GM10847 (cell line): ENCODE measurements around the gene CSAG2.
"Not testable (repeated sequence)": the region's sequence is repeated elsewhere in the genome, so short reads cannot be mapped to it uniquely, and the experiment has no call there.

Experiments
- POLR2A ChIP-seq: IDR thresholded peaks from 2 replicates; pipeline ENCODE4 v1.6.1; 2011; ENCODE audit not compliant: insufficient read length; ENCODE audit errors: extremely low read depth

Gene CSAG2, protein sequence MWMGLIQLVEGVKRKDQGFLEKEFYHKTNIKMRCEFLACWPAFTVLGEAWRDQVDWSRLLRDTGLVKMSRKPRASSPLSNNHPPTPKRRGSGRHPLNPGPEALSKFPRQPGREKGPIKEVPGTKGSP

DNA sequence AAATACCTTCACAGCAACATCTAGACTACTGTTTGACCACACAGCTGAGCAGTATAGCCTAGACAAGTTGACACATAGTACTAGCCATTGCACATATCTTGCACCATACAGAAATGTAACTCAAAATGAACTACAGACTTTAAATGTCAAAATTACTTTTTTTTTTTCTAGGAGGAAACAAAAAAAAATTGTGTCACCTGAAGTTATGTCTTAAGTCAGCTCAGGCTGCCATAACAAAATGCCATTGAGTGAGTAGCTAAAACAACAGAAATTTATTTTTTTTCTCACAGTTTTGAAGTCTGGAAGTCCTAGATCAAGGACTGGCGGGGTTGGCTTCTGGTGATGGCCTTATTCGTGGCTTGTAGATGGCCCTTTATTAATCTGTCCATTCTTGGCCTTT, at the start of gene CSAG2:
Gene CSAG2, minus strand, starts transcription at position 101 of the 400 bp plus-strand sequence. CDS start 161 bp downstream, outside the sequence.
- TF ChIP-seq POLR2A, result not testable (repeated sequence)

GRCh38 chrX:152753686-152754650, 44.9 kb upstream of the CSAG2 start, which contains the start of gene MAGEA2:
Gene MAGEA2, minus strand, starts transcription at chrX:152753842. Its CDS starts 2,479 bp downstream, at chrX:152751363.
- not testable (repeated sequence) for TF ChIP-seq POLR2A

- TF ChIP-seq POLR2A, result no peak
These were observed 29.5 kb upstream of the CSAG2 start for GRCh38 chrX:152738560-152738959.

- TF ChIP-seq POLR2A, result no peak
These were observed 26.9 kb upstream of the CSAG2 start for GRCh38 chrX:152735860-152736511.

DNA sequence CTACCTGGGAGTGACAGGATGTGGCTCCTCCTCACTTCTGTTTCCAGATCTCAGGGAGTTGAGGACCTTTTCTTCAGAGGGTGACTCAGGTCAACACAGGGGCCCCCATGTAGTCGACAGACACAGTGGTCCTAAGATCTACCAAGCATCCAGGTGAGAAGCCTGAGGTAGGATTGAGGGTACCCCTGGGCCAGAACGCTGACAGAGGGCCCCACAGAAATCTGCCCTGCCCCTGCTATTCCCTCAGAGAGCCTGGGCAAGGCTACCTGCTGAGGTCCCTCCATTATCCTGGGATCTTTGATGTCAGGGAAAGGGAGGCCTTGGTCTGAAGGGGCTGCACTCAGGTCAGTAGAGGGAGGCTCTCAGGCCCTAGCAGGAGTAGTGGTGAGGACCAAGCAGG, 26.0 kb upstream of the CSAG2 start:
- TF ChIP-seq POLR2A, result no peak

GRCh38 chrX:152733261-152733975, 24.3 kb upstream of the CSAG2 start, which contains the start of the genes CSAG1 and MAGEA12:
Gene CSAG1, minus strand, starts transcription at chrX:152733721. Its CDS starts 1,261 bp downstream, at chrX:152732460.
Gene MAGEA12, plus strand, starts transcription at chrX:152733757. Its CDS starts 2,405 bp downstream, at chrX:152736162.
- no peak for TF ChIP-seq POLR2A

DNA sequence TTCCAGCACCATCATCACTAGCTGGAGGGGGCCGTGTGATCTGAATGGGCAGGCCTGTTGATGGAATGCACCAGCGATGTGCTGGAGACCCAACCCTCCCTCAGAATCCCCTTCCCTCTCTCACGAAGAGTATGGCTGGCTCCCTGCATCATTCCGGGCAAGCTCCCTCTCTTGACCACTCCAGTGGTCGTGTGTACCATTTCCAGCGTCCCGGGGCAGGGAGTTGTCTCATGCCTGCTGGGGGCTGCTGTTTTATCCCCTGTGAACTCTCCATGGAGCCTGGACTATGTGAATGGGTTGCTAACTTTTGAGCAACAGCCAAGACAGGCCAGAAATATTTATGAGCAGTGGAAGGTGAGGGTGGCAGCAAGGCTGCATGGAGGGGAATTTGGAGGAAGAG, 16.3 kb upstream of the CSAG2 start:
- no peak for TF ChIP-seq POLR2A

DNA sequence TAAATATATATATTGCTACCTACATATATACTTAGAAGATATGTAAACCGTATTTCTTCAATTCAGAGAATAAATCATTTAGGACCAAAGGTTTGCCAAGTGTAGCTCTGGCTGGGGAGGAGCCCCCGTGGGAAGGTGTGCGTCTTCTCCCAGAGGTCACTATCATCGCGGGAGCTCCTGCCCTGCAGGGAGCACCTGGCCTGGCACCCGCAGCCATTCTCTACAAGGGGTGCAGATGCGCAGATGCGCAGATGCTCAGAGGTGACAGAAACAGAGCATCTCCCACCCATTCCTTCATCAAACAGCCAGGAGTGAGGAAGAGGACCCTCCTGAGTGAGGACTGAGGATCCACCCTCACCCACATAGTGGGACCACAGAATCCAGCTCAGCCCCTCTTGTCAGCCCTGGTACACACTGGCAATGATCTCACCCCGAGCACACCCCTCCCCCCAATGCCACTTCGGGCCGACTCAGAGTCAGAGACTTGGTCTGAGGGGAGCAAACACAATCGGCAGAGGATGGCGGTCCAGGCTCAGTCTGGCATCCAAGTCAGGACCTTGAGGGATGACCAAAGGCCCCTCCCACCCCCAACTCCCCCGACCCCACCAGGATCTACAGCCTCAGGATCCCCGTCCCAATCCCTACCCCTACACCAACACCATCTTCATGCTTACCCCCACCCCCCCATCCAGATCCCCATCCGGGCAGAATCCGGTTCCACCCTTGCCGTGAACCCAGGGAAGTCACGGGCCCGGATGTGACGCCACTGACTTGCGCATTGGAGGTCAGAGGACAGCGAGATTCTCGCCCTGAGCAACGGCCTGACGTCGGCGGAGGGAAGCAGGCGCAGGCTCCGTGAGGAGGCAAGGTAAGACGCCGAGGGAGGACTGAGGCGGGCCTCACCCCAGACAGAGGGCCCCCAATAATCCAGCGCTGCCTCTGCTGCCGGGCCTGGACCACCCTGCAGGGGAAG, 5.0 kb upstream of the CSAG2 start, which contains the start of gene MAGEA2B:
Gene MAGEA2B, plus strand, starts transcription at position 814 of the 973 bp plus-strand sequence. CDS start 2,479 bp downstream, outside the sequence.
- TF ChIP-seq POLR2A, result not testable (repeated sequence)

- not testable (repeated sequence) for TF ChIP-seq POLR2A
These were observed 10.8 kb downstream of the CSAG2 start, which contains the start of gene MAGEA3 for GRCh38 chrX:152697952-152698931. Gene MAGEA3, plus strand, starts transcription at chrX:152698794. Its CDS starts 2,039 bp downstream, at chrX:152700833.

DNA sequence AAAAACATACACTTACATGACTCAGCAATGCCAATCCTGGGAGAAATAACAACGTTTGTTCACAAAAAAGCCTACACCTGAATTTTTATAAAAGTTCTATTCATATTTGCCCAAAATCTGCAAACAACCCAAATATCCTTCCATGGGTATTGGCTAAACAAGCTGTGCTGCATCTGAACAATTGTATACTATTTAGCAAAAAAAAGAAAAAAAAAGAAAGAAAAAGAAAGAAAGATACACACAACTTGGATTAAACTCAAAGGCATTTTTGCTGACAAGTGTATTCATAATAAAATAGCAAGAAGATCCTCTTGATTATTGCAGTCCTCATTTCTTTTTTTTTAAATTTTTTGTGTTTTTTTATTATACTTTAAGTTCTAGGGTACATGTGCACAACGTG, 34.9 kb downstream of the CSAG2 start:
- no peak for TF ChIP-seq POLR2A

DNA sequence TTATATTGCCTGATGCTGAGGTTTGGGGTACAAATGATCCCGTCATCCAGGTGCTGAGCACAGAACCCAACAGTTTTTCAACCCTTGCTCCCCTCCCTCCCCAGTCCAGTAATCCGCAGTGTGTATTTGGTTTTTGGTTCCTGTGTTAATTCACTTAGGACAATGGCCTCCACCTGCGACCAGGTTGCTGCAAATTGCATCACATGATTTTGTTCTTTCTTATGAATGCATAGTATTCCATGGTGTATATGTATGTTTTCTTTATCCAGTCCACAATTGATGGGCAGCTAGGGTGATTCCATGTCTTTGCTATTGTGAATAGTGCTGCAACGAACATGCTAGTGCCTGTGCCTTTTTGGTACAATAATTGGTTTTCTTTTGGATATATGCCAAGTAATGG, 46.0 kb downstream of the CSAG2 start:
- no peak for TF ChIP-seq POLR2A

DNA sequence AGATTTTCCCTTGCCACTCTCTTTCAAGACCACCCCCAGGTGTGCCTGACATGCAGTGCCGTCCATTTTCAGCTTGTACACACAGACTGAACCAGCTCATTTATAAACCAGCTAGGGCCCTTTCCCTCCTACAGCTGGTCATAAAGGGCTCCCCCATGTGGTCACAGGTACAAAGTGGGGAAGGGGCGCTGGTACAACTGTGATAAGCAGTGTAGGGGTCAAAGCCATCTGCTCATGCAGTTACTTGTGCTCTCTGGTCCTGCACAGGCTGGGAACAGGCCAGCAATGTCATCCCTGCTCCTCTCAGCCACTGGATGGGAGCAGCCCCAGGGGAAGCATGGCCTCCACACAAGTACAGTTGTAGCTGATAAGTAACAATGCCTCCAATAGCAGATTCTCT, 50.8 kb downstream of the CSAG2 start:
- no peak for TF ChIP-seq POLR2A
